ENCODE measurements around the gene DDAH1. TPM values are rescaled to one million over a fixed set of nuclear protein-coding genes. Genes with fewer than 3 reads are reported as not detected.

The DDAH1 gene
- total RNA-seq, 2 donors from 2014 or later = not detected

DNA sequence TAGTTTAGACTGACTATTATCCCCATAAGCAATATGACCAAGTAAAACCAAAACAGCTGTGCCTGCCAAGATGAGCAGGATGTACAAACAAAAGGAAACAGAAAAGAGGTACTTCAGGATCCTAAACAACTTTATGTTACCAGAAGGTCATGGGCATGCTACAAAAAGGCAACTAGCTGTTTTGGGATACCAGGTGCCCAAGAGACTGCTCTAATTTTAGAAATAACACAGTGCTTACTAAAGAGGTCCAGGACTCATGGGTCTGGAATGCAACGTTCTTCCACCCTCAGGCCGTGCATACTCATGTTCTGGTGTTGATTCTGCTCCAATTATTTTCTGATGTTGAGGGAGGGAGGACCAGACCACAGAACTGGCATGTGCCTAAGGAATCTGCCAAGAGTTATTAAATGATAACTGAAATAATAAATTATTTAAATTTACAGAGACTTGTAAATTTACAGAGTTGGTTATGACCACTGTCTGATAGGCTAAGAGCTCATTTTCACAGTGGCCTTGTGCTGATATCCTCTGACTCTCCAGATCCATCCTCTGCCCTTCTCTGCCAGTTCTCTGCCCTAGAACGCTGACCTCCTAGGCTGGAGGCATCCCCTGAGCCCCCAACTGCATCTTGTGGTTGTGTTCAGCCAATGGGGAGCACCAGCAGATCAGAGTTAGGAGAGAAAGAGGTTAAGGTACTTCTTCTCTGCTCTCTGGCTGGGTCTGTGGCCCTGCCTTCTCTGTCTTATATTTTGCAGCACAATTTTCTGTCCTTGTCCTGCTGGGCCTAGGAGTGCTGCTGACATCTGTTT is 150.9 kb downstream of the DDAH1 start:
- Mint-ChIP-seq H3K36me3 (no peaks in the 10 kb centered on the region), H3K4me1 (ENCODE audit: low read depth in 2 of 2) (no peaks in the 10 kb centered on the region), H3K9me3 (no peaks in the 10 kb centered on the region), H3K27me3 (peaks cover 55 to 83% of the 10 kb centered on the region in 2 donors), H3K4me3 (no peak overlapping the region), H3K27ac (no peak overlapping the region)
- ATAC-seq (no peak), DNase-seq (ENCODE audit: low spot score) (no peak)

GRCh38 chr1:85311818-85312217 is 153.1 kb downstream of the DDAH1 start:
- peaks cover 65 to 76% of the 10 kb centered on the region in 2 donors for H3K27me3 Mint-ChIP-seq
- no peak for DNase-seq (ENCODE audit: low spot score)
- H3K9me3 Mint-ChIP-seq = no peaks in the 10 kb centered on the region
- no peak for ATAC-seq
- peaks cover 2 to 4% of the 10 kb centered on the region in 2 donors for H3K4me1 Mint-ChIP-seq (ENCODE audit: low read depth in 2 of 2)
- no peak overlapping the region for H3K27ac Mint-ChIP-seq
- no peaks in the 10 kb centered on the region for H3K36me3 Mint-ChIP-seq
- no peak overlapping the region for H3K4me3 Mint-ChIP-seq

DNA sequence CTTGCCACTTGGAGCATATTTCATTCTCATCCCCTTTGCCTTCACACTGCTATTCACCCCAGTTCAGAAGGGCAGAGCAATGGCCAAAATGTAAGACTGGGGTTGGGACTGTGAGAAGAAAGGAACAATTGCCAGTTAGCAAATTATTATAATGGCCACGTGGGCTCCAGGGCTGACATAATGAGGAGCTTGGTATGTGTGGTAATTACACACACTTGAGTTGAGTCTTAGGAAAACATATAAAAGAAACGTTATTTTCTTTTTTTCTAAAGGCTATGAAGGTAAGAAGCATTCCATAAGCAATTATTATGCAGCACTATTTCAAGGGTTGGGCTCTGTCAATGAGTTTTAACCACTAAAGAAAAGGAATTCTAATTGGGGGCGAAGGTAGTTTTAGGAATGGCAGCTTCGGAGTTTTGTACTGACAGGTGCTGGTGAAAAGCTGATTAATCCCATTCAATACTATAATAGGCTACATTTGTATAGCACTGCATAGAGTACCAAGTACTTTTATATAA is 156.1 kb downstream of the DDAH1 start:
- Mint-ChIP-seq H3K27ac (no peak overlapping the region), H3K9me3 (no peaks in the 10 kb centered on the region), H3K4me1 (ENCODE audit: low read depth in 2 of 2) (peaks cover 2 to 4% of the 10 kb centered on the region in 2 donors), H3K4me3 (no peak overlapping the region), H3K27me3 (peaks cover 64 to 68% of the 10 kb centered on the region in 2 donors), H3K36me3 (no peaks in the 10 kb centered on the region)
- DNase-seq (ENCODE audit: low spot score) = no peak
- ATAC-seq = no peak

GRCh38 chr1:85307987-85308832 is 156.7 kb downstream of the DDAH1 start:
- Mint-ChIP-seq H3K27me3 (peaks cover 59 to 69% of the 10 kb centered on the region in 2 donors), H3K9me3 (no peaks in the 10 kb centered on the region), H3K4me3 (no peak overlapping the region), H3K36me3 (no peaks in the 10 kb centered on the region), H3K27ac (no peak overlapping the region), H3K4me1 (ENCODE audit: low read depth in 2 of 2) (peaks cover 2 to 4% of the 10 kb centered on the region in 2 donors)
- no peak for DNase-seq (ENCODE audit: low spot score)
- ATAC-seq = peak; percentile 59 to 77

- no peak for ATAC-seq
- H3K36me3 Mint-ChIP-seq = no peaks in the 10 kb centered on the region
- no peaks in the 10 kb centered on the region for H3K9me3 Mint-ChIP-seq
- no peak for DNase-seq (ENCODE audit: low spot score)
- no peak overlapping the region for H3K4me3 Mint-ChIP-seq
- H3K4me1 Mint-ChIP-seq (ENCODE audit: low read depth in 2 of 2) = peaks cover 2 to 4% of the 10 kb centered on the region in 2 donors
- peaks cover 64 to 74% of the 10 kb centered on the region in 2 donors for H3K27me3 Mint-ChIP-seq
- no peak overlapping the region for H3K27ac Mint-ChIP-seq
Observed at GRCh38 chr1:85306236-85306635, 158.7 kb downstream of the DDAH1 start.

- H3K27me3 Mint-ChIP-seq = peaks cover 51 to 68% of the 10 kb centered on the region in 2 donors
- H3K4me3 Mint-ChIP-seq = no peak overlapping the region
- H3K4me1 Mint-ChIP-seq (ENCODE audit: low read depth in 2 of 2) = peaks cover 11 to 12% of the 10 kb centered on the region in 2 donors
Observed at GRCh38 chr1:85303440-85304162, 161.4 kb downstream of the DDAH1 start.

DNA sequence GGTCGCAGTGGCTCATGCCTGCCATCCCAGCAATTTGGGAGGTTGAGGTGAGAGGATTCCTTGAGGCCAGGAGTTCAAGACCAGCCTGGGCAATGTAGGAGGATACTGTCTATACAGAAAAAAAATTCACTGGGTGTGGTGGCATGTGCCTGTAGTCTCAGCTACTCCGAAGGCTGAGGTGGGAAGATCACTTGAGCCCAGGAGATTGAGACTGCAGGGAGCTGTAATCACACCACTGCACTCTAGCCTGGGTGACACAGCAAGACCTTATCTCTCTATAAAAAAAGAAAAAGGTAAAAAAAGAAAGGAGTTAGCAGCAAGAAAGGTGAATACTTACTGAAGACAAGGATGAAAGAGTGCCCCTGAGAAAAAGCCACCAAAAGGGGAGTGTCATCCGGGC is 164.8 kb downstream of the DDAH1 start:
- Mint-ChIP-seq H3K4me1 (ENCODE audit: low read depth in 2 of 2) (peaks cover 26 to 29% of the 10 kb centered on the region in 2 donors), H3K9me3 (no peaks in the 10 kb centered on the region), H3K36me3 (no peaks in the 10 kb centered on the region), H3K4me3 (no peak overlapping the region), H3K27ac (no peak overlapping the region), H3K27me3 (peaks cover 35 to 56% of the 10 kb centered on the region in 2 donors)
- ATAC-seq (no peak), DNase-seq (ENCODE audit: low spot score) (no peak)

More at GRCh38 chr1:85303440-85304162, 161.4 kb downstream of the DDAH1 start:
- ATAC-seq = no peak
- DNase-seq (ENCODE audit: low spot score) = no peak
- H3K27ac Mint-ChIP-seq = no peak overlapping the region
- H3K36me3 Mint-ChIP-seq = no peaks in the 10 kb centered on the region
- no peaks in the 10 kb centered on the region for H3K9me3 Mint-ChIP-seq

GRCh38 chr1:85297855-85298629 is 166.9 kb downstream of the DDAH1 start:
- DNase-seq (ENCODE audit: low spot score) (peak; percentile 85), ATAC-seq (peak; percentile 99)
- H3K36me3 Mint-ChIP-seq = no peaks in the 10 kb centered on the region
- H3K27ac Mint-ChIP-seq = peak overlapping the region; percentile 53 to 59
- H3K4me3 Mint-ChIP-seq = peak overlapping the region; percentile 69
- peaks cover 26 to 29% of the 10 kb centered on the region in 2 donors for H3K4me1 Mint-ChIP-seq (ENCODE audit: low read depth in 2 of 2)
- no peaks in the 10 kb centered on the region for H3K9me3 Mint-ChIP-seq
- H3K27me3 Mint-ChIP-seq = peaks cover 41 to 48% of the 10 kb centered on the region in 2 donors

GRCh38 chr1:85297538-85297854 is 167.5 kb downstream of the DDAH1 start:
- no peaks in the 10 kb centered on the region for H3K36me3 Mint-ChIP-seq
- peak overlapping the region; percentile 53 to 59 for H3K27ac Mint-ChIP-seq
- peaks cover 42 to 46% of the 10 kb centered on the region in 2 donors for H3K27me3 Mint-ChIP-seq
- no peak for DNase-seq (ENCODE audit: low spot score)
- no peaks in the 10 kb centered on the region for H3K9me3 Mint-ChIP-seq
- ATAC-seq = no peak
- H3K4me3 Mint-ChIP-seq = peak overlapping the region; percentile 69
- peaks cover 26 to 29% of the 10 kb centered on the region in 2 donors for H3K4me1 Mint-ChIP-seq (ENCODE audit: low read depth in 2 of 2)

GRCh38 chr1:85296980-85297379 is 168.0 kb downstream of the DDAH1 start:
- peaks cover 40 to 43% of the 10 kb centered on the region in 2 donors for H3K27me3 Mint-ChIP-seq
- peaks cover 26 to 29% of the 10 kb centered on the region in 2 donors for H3K4me1 Mint-ChIP-seq (ENCODE audit: low read depth in 2 of 2)
- ATAC-seq (no peak), DNase-seq (ENCODE audit: low spot score) (no peak)
- no peaks in the 10 kb centered on the region for H3K9me3 Mint-ChIP-seq
- H3K4me3 Mint-ChIP-seq = peak overlapping the region; percentile 69
- H3K36me3 Mint-ChIP-seq = no peaks in the 10 kb centered on the region
- H3K27ac Mint-ChIP-seq = peak overlapping the region; percentile 36 to 59

- Mint-ChIP-seq H3K9me3 (no peaks in the 10 kb centered on the region), H3K36me3 (no peaks in the 10 kb centered on the region), H3K4me1 (ENCODE audit: low read depth in 2 of 2) (peaks cover 26 to 29% of the 10 kb centered on the region in 2 donors), H3K27ac (no peak overlapping the region), H3K4me3 (no peak overlapping the region), H3K27me3 (peaks cover 40 to 45% of the 10 kb centered on the region in 2 donors)
- ATAC-seq (no peak), DNase-seq (ENCODE audit: low spot score) (no peak)
Observed at GRCh38 chr1:85295654-85296053, 169.3 kb downstream of the DDAH1 start.

DNA sequence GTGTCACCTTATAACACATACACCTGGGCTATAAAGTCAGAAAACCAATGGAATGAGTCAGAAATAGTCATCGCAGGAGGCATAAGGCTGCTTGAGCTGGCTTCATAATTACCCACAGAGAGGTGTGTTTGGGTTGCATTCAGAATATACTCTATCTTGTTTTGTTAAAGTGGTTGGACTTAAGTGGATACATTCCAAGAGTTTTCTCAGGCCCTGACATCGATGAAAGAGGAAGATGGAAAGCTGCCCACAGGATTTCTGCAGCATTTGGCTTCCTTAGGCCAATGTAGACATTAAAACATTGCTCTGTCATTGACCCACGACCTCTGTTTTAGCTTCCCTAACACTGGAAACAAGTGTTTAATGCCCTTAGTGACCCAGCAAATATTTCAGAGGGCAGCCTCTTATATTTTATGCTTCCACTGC is 169.9 kb downstream of the DDAH1 start:
- ATAC-seq (no peak), DNase-seq (ENCODE audit: low spot score) (no peak)
- no peak overlapping the region for H3K4me3 Mint-ChIP-seq
- H3K27ac Mint-ChIP-seq = no peak overlapping the region
- H3K4me1 Mint-ChIP-seq (ENCODE audit: low read depth in 2 of 2) = peaks cover 26 to 29% of the 10 kb centered on the region in 2 donors
- H3K9me3 Mint-ChIP-seq = no peaks in the 10 kb centered on the region
- H3K36me3 Mint-ChIP-seq = no peaks in the 10 kb centered on the region
- H3K27me3 Mint-ChIP-seq = peaks cover 44 to 51% of the 10 kb centered on the region in 2 donors

- Mint-ChIP-seq H3K27ac (no peak overlapping the region), H3K9me3 (no peaks in the 10 kb centered on the region), H3K4me3 (no peak overlapping the region), H3K36me3 (no peaks in the 10 kb centered on the region), H3K4me1 (ENCODE audit: low read depth in 2 of 2) (no peaks in the 10 kb centered on the region), H3K27me3 (peaks cover 42 to 43% of the 10 kb centered on the region in 2 donors)
- ATAC-seq (no peak), DNase-seq (ENCODE audit: low spot score) (no peak)
Observed at GRCh38 chr1:85290826-85291225, 174.1 kb downstream of the DDAH1 start.
